HG02885 (cell line): Measurements from ENCODE around the gene MIEN1.
"Not testable (repeated sequence)": the region's sequence is repeated elsewhere in the genome, so short reads cannot be mapped to it uniquely, and the experiment has no call there.

Experiments used
- ATAC-seq: cut with Tn5 transposase; IDR thresholded peaks from one replicate; pipeline ENCODE4 v1.9.1; 2021; ENCODE audit warnings: mild to moderate bottlenecking; ENCODE audit not compliant: unreplicated experiment, poor library complexity

The MIEN1 gene

DNA sequence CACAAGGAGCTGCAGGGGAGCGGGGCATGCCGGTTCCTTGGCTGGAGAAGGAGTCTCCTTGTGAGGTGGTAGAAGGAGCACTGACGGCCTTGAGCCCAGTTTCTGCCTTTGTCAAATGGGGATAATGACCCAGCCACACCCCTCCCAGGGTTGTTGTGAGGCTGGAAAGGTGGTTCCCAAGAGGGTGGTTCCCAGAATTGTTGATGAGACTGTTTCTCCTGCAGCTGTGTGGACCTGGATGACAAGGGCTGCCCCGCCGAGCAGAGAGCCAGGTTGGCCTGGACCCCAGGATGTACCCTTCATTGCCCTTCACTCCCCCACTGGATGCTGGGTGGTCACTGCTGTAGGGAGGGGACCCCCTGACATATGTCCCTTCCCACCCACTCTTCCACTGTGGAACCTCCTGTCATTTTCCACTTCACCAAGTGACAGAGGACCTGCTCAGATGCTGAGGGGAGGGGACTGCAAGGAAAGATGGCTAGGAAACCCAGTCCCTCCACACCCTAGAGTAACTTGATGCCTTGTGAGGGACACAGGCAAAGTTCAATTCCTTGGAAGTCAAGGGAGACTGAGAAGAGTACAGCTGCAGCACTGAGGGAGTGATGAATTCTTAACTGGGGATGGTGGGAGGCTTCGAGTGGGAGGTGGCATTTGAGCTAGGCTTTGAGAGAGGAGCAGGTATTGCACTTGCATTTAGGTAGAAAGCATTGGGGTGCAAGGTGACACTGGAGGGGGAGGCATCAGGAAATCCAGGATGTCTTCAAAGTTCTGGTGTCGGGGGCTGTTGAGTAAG lies 10.6 kb downstream of the MIEN1 start:
- ATAC-seq = no peak

DNA sequence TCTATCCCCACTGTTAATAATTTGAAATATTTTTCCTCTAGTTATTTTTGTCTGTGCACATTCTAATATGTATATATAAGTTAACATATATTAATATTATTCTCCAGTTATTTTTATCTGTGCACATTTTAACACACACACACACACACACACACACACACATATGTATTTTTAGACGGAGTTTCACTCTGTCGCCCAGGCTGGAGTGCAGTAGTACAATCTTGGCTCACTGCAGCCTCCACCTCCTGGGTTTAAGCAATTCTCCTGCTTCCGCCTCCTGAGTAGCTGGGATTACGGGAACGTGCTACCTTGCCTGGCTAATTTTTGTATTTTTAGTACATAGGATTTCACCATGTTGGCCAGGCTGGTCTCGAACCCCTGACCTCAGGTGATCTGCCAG lies 12.7 kb downstream of the MIEN1 start:
- ATAC-seq = no peak

GRCh38 chr17:39716879-39717536 lies 13.3 kb downstream of the MIEN1 start:
- no peak for ATAC-seq

DNA sequence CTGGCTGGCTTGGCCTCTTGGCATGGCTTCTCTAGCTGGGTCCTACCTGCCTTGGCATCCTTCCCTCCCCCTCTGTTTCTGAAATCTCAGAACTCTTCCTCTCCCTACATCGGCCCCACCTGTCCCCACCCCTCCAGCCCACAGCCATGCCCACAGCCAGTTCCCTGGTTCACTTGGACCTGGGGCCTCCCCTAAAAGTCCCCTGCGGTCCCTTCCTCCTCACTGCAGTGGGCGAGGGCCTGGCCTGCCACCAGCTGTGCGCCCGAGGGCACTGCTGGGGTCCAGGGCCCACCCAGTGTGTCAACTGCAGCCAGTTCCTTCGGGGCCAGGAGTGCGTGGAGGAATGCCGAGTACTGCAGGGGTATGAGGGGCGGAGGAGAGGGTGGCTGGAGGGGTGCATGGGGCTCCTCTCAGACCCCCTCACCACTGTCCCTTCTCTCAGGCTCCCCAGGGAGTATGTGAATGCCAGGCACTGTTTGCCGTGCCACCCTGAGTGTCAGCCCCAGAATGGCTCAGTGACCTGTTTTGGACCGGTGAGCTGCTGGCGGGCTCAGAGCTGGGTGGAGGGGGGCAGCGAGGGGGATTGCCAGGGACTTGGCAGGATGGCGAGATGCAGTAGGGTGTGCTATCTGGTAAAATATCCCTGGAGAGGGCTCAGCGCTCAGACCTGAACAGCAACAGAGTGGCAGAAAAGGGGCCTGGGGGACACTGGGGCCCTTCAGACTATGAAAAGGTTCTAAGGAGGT lies 14.1 kb downstream of the MIEN1 start:
- ATAC-seq = no peak

- no peak for ATAC-seq
Measured at GRCh38 chr17:39715375-39716072, 14.8 kb downstream of the MIEN1 start.

GRCh38 chr17:39714234-39714633 lies 16.1 kb downstream of the MIEN1 start:
- ATAC-seq = no peak

DNA sequence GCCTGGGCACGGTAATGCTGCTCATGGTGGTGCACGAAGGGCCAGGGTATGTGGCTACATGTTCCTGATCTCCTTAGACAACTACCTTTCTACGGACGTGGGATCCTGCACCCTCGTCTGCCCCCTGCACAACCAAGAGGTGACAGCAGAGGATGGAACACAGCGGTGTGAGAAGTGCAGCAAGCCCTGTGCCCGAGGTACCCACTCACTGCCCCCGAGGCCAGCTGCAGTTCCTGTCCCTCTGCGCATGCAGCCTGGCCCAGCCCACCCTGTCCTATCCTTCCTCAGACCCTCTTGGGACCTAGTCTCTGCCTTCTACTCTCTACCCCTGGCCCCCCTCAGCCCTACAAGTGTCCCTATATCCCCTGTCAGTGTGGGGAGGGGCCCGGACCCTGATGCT lies 18.5 kb downstream of the MIEN1 start:
- no peak for ATAC-seq

- not testable (repeated sequence) for ATAC-seq
Measured at GRCh38 chr17:39711071-39711470, 19.3 kb downstream of the MIEN1 start.

DNA sequence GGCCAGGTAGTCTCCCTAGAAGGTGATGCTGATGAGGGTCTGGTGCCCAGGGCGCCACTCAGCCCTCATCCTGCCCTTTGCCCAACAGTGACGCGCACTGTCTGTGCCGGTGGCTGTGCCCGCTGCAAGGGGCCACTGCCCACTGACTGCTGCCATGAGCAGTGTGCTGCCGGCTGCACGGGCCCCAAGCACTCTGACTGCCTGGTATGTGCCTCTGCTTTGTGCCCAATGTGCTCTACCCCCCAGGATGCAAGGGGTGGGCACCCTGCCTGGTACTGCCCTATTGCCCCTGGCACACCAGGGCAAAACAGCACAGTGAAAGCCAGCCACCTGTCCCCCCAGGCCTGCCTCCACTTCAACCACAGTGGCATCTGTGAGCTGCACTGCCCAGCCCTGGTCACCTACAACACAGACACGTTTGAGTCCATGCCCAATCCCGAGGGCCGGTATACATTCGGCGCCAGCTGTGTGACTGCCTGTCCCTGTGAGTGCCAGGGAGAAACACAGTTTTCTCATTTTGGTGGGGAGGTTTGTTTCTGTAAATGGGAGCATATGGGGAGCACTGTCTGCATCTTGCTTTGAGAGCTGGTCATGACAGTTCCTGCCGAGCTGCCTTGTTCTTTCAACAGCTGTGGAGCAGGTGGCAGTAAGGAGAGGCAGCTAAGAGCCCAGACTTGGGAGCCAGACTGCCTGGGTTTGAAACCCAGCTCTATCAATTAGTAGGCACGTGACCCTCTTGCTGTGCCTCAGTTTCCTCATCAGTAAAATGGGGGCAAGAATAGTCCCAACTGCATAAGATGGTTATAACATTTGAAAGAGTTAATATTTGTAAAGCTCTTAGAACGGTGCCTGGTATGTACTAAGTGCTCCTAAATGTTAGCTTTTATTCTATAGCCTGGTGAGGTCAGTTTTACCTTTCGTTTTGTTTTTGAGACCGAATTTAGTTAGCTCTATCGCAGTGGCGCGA lies 20.1 kb downstream of the MIEN1 start:
- no peak for ATAC-seq

GRCh38 chr17:39709319-39709997 lies 20.9 kb downstream of the MIEN1 start:
- ATAC-seq = no peak

DNA sequence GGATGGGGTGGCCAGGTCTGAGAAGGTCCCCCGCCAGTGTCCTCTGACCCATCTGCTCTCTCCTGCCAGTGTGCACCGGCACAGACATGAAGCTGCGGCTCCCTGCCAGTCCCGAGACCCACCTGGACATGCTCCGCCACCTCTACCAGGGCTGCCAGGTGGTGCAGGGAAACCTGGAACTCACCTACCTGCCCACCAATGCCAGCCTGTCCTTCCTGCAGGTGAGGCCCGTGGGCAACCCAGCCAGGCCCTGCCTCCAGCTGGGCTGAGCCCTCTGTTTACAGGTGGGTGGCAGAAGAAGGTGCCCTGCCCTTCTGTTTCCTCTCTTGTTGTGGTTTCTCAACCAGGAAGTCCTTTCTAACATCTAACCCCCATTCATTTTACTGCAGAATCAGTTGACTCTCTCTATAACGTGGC lies 23.4 kb downstream of the MIEN1 start:
- ATAC-seq = no peak

- no peak for ATAC-seq
Measured at GRCh38 chr17:39706383-39706782, 23.9 kb downstream of the MIEN1 start.

GRCh38 chr17:39705786-39706348 lies 24.5 kb downstream of the MIEN1 start:
- no peak for ATAC-seq

DNA sequence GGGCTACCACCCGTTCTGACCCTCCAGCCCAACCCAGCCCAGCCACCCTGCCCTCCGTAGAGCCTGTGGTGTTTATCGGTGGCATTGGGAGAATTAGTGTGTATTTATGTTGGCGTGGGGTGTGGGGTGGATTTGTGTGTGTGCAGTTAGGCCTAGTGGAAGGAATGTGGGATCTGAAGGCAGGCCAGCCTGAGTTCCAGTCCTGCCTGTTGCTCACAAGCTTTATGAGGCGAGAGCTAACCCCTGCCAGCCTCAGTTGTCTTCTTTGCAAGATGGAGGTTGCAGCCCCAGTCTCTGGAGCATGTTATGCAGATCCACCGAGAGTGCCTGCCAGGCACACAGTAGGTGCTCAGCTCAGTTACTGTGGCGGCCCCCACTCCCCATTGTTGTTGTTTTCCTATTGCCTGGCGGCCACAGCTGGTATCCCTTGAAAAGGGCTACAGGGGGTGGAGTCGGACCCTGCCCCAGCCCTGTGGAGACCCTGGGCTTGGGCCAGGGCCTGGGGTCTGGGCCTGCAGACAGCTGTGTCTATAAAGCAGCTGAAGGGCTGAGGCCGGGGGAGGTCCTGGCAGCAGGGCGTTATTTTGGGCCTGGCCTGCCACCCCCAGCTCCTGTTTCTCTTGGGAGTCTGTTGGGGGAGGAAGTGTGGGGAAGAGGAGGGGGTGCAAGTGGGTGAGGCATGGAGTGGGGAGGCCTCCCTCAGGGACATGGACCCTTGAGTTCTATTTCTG lies 25.3 kb downstream of the MIEN1 start:
- ATAC-seq = no peak

- no peak for ATAC-seq
Measured at GRCh38 chr17:39703913-39704312, 26.4 kb downstream of the MIEN1 start.

- no peak for ATAC-seq
Measured at GRCh38 chr17:39702901-39703893, 27.1 kb downstream of the MIEN1 start.
